NK-92 (cell line): ENCODE measurements around the gene NISCH.

Source experiments
- DNase-seq: peaks from one replicate; lab custom pipeline; 2025; ENCODE audit not compliant: unreplicated experiment; lab: John Stamatoyannopoulos, UW

The NISCH gene

GRCh38 chr3:52447512-52448355 lies 7.7 kb upstream of the NISCH start:
- DNase-seq, result no peak

- DNase-seq, result no peak
Observed at GRCh38 chr3:52450489-52451236, 4.7 kb upstream of the NISCH start.

GRCh38 chr3:52451237-52452083 lies 3.9 kb upstream of the NISCH start:
- DNase-seq, result no peak

GRCh38 chr3:52452126-52452525 lies 3.3 kb upstream of the NISCH start:
- DNase-seq, result no peak

- DNase-seq, result no peak
Observed at GRCh38 chr3:52452570-52453221, 2.7 kb upstream of the NISCH start.

GRCh38 chr3:52453496-52454249 lies 1.7 kb upstream of the NISCH start, which contains the start of gene TNNC1:
Gene TNNC1, minus strand, starts transcription at chr3:52454041. Its CDS starts 26 bp downstream, at chr3:52454015.
- DNase-seq, result no peak

- no peak for DNase-seq
Observed at GRCh38 chr3:52454250-52454937, 1.0 kb upstream of the NISCH start.

- no peak for DNase-seq
Observed at GRCh38 chr3:52454938-52455282, 494 bp upstream of the NISCH start.

GRCh38 chr3:52456169-52456799 lies 880 bp downstream of the NISCH start:
- DNase-seq, result no peak

GRCh38 chr3:52456800-52457183 lies 1.4 kb downstream of the NISCH start:
- DNase-seq, result no peak

GRCh38 chr3:52458031-52458760 lies 2.8 kb downstream of the NISCH start:
- no peak for DNase-seq

- DNase-seq, result no peak
Observed at GRCh38 chr3:52458770-52459545, 3.6 kb downstream of the NISCH start.

- DNase-seq, result no peak
Observed at GRCh38 chr3:52461874-52462273, 6.5 kb downstream of the NISCH start.

- DNase-seq, result no peak
Observed at GRCh38 chr3:52463416-52463815, 8.0 kb downstream of the NISCH start.

- DNase-seq, result no peak
Observed at GRCh38 chr3:52468336-52468735, 12.9 kb downstream of the NISCH start.

GRCh38 chr3:52469001-52469400 lies 13.6 kb downstream of the NISCH start:
- DNase-seq, result no peak

- DNase-seq, result no peak
Observed at GRCh38 chr3:52470920-52471319, 15.5 kb downstream of the NISCH start.
